ENCODE results near the gene BCL6B. TPM values are rescaled to one million over a fixed set of nuclear protein-coding genes. Genes with fewer than 3 reads are reported as not detected.

Gene BCL6B
- total RNA-seq, 4 donors from 2014 or later, result 9.7 to 32.8 (median 22.7) TPM

- no peak for DNase-seq
- H3K4me3 ChIP-seq, result no peak overlapping the region
- no peaks in the 10 kb centered on the region for H3K36me3 ChIP-seq
- no peaks in the 10 kb centered on the region for H3K9me3 ChIP-seq
- no peaks in the 10 kb centered on the region for H3K27me3 ChIP-seq
- H3K4me1 ChIP-seq, result peaks cover 0 to 8% of the 10 kb centered on the region in 2 donors
- TF ChIP-seq, protein P1, sequence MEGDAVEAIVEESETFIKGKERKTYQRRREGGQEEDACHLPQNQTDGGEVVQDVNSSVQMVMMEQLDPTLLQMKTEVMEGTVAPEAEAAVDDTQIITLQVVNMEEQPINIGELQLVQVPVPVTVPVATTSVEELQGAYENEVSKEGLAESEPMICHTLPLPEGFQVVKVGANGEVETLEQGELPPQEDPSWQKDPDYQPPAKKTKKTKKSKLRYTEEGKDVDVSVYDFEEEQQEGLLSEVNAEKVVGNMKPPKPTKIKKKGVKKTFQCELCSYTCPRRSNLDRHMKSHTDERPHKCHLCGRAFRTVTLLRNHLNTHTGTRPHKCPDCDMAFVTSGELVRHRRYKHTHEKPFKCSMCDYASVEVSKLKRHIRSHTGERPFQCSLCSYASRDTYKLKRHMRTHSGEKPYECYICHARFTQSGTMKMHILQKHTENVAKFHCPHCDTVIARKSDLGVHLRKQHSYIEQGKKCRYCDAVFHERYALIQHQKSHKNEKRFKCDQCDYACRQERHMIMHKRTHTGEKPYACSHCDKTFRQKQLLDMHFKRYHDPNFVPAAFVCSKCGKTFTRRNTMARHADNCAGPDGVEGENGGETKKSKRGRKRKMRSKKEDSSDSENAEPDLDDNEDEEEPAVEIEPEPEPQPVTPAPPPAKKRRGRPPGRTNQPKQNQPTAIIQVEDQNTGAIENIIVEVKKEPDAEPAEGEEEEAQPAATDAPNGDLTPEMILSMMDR (IDR thresholded peaks at IDR 0.05), result no peak
- intact Hi-C loops (cut with DNase I; ENCODE audit: low total_unique reads), result loop anchor here (10.0 kb wide), 1 partner anchor 92 kb away; no protein-coding TSS in a partner anchor
- H3K27ac ChIP-seq, result no peak overlapping the region
Measured at GRCh38 chr17:7007143-7007542, 15.7 kb upstream of the BCL6B start.

DNA sequence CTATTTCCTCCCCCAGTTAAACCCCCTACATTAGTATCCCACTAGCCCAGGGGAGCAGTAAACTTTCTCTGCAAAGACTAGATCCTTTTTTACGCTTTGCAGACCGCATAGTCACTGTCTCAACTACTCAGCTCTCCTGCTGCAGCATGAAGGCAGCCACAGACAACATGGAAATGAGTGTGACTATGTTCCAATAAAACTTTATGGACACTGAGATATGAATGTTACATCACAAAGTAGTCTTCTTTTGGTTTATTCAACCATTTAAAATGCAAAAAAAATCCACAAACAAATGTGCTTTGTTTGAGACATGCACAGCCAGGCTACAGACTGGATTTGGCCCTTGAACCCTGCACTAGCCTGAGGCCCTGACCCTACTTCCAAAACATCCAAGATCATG lies 12.3 kb upstream of the BCL6B start:
- no peak overlapping the region for H3K27ac ChIP-seq
- no peak overlapping the region for H3K4me3 ChIP-seq
- H3K9me3 ChIP-seq, result no peaks in the 10 kb centered on the region
- intact Hi-C loops (cut with DNase I; ENCODE audit: low total_unique reads), result no loop called here
- H3K36me3 ChIP-seq, result no peaks in the 10 kb centered on the region
- H3K27me3 ChIP-seq, result no peaks in the 10 kb centered on the region
- no peak for DNase-seq
- H3K4me1 ChIP-seq, result peaks cover 0 to 8% of the 10 kb centered on the region in 2 donors
- TF ChIP-seq, protein P1 (IDR thresholded peaks at IDR 0.05), result no peak
- TF ChIP-seq POLR2A (IDR thresholded peaks at IDR 0.05), result no peak

GRCh38 chr17:7011415-7011814 lies 11.4 kb upstream of the BCL6B start:
- H3K4me1 ChIP-seq, result peaks cover 0 to 8% of the 10 kb centered on the region in 2 donors
- H3K27me3 ChIP-seq, result no peaks in the 10 kb centered on the region
- intact Hi-C loops (cut with DNase I; ENCODE audit: low total_unique reads), result no loop called here
- peak overlapping the region in 1 of 2 donors; percentile 96 for H3K27ac ChIP-seq
- no peaks in the 10 kb centered on the region for H3K36me3 ChIP-seq
- no peaks in the 10 kb centered on the region for H3K9me3 ChIP-seq
- DNase-seq, result no peak
- H3K4me3 ChIP-seq, result peak overlapping the region; percentile 81 to 87
- TF ChIP-seq POLR2A (IDR thresholded peaks at IDR 0.05), result no peak
- TF ChIP-seq, protein P1 (IDR thresholded peaks at IDR 0.05), result no peak

GRCh38 chr17:7011942-7012254 lies 11.0 kb upstream of the BCL6B start:
- TF ChIP-seq POLR2A (IDR thresholded peaks at IDR 0.05), result no peak
- TF ChIP-seq, protein P1 (IDR thresholded peaks at IDR 0.05), result no peak
- H3K9me3 ChIP-seq, result no peaks in the 10 kb centered on the region
- H3K27ac ChIP-seq, result peak overlapping the region; percentile 94 to 96
- no peak for DNase-seq
- H3K4me1 ChIP-seq, result peaks cover 0 to 8% of the 10 kb centered on the region in 2 donors
- no peaks in the 10 kb centered on the region for H3K36me3 ChIP-seq
- no peaks in the 10 kb centered on the region for H3K27me3 ChIP-seq
- peak overlapping the region; percentile 81 to 87 for H3K4me3 ChIP-seq
- intact Hi-C loops (cut with DNase I; ENCODE audit: low total_unique reads), result no loop called here

DNA sequence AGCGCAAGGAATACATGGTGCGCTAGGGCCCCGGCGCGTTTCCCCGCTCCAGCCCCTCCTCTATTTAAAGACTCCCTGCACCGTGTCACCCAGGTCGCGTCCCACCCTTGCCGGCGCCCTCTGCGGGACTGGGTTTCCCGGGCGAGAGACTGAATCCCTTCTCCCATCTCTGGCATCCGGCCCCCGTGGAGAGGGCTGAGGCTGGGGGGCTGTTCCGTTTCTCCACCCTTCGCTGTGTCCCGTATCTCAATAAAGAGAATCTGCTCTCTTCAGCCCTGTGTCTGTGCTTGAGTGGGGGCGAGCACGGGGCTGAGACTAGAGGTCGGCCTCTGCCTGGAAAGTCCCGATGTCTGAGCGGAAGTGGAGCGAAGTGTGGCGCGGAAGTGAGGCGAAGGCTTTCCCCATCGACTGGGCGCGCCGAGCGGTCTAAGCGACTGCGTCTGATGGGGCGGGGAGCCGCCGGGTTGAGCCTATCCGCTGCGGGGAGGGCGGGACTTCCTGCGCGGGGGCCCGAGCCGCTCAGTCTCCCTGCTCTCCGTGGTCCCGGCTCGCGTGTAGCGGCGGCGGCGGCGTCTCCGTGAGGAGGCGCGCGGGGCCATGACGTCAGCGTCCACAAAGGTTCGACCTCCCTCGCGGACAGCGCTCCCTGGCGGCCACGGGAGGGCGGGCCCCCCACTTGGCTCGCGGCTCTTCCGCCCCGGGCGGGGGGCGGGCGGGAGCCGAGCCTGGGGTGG lies 8.4 kb upstream of the BCL6B start:
- peak; percentile 97 to 98 for DNase-seq
- no peaks in the 10 kb centered on the region for H3K36me3 ChIP-seq
- peak overlapping the region; percentile 94 to 96 for H3K27ac ChIP-seq
- TF ChIP-seq POLR2A (IDR thresholded peaks at IDR 0.05), result peak; percentile 78 to 83
- TF ChIP-seq, protein P1 (IDR thresholded peaks at IDR 0.05), result peak; percentile 67 to 85 (median 76)
- peaks cover 0 to 12% of the 10 kb centered on the region in 2 donors for H3K4me1 ChIP-seq
- H3K9me3 ChIP-seq, result no peaks in the 10 kb centered on the region
- peak overlapping the region; percentile 81 to 87 for H3K4me3 ChIP-seq
- intact Hi-C loops (cut with DNase I; ENCODE audit: low total_unique reads), result no loop called here
- H3K27me3 ChIP-seq, result no peaks in the 10 kb centered on the region

Measured in uterus (tissue), 4 donors.